SK-N-SH (cell line): Measurements from ENCODE around the gene FBLIM1. TPM values are rescaled to one million over a fixed set of nuclear protein-coding genes. Genes with fewer than 3 reads are reported as not detected.

Experiments used
- CTCF ChIA-PET: fragments of 300-600, 350-600 bp; formaldehyde crosslinking; extraction: SDS; loops from one replicate; lab custom pipeline; 2021; lab: Yijun Ruan, JAX
- POLR2A ChIA-PET: fragments of 350-600 bp; sonication (Branson Sonifier 250); formaldehyde crosslinking; extraction: SDS; loops from one replicate; lab custom pipeline; 2020; ENCODE audit warnings: antibody characterized with exemption, inconsistent platforms; lab: Yijun Ruan, JAX
- DNase-seq: peaks from one replicate; pipeline ENCODE4 v3.0.0; 2012
- H2AFZ ChIP-seq: fragments of 200-600 bp; sonication (generic); 2 replicates; pipeline ENCODE4 v1.8.1; 2016; ENCODE audit warnings: antibody characterized with exemption, mild to moderate bottlenecking, low read depth
- H3F3A ChIP-seq: fragments of 200-600 bp; sonication (generic); replicated peaks from 2 replicates; pipeline ENCODE3; 2016; ENCODE audit warnings: antibody characterized with exemption, mild to moderate bottlenecking; ENCODE audit not compliant: insufficient read depth
- H3K27ac ChIP-seq, 2 experiments: fragments of 200-500 bp in 1 of 2; fragments of 200-600 bp in 1 of 2; sonication (Bioruptor generic) in 1 of 2; sonication (generic), shearing (Covaris generic) in 1 of 2; 2 replicates each; pipeline versions ENCODE4 v1.5.1 to v1.6.1; 2014 to 2016; ENCODE audit warnings: low read depth in 2 of 2, inconsistent platforms in 1 of 2, low read length in 1 of 2, mild to moderate bottlenecking in 1 of 2, mixed read lengths in 1 of 2
- H3K27me3 ChIP-seq: fragments of 200-600 bp; sonication (generic), shearing (Covaris generic); 2 replicates; pipeline ENCODE4 v1.6.1; 2016; ENCODE audit warnings: mixed run types; ENCODE audit not compliant: insufficient read depth
- H3K36me3 ChIP-seq, 2 experiments: fragments of 200-500 bp in 1 of 2; fragments of 200-600 bp in 1 of 2; sonication (Bioruptor generic) in 1 of 2; sonication (generic) in 1 of 2; replicated peaks in 1 of 2; 2 replicates each; pipeline versions ENCODE3 to v1.5.1; 2014 to 2016; ENCODE audit warnings: low read length in 1 of 2, mild to moderate bottlenecking in 1 of 2; ENCODE audit not compliant: insufficient read depth in 2 of 2, control insufficient read depth in 1 of 2
- H3K4me1 ChIP-seq, 2 experiments: fragments of 200-500 bp in 1 of 2; fragments of 200-600 bp in 1 of 2; sonication (Bioruptor generic) in 1 of 2; sonication (generic), shearing (Covaris generic) in 1 of 2; 2 replicates each; pipeline versions ENCODE4 v1.5.1 to v1.6.1; 2014 to 2016; ENCODE audit warnings: low read depth in 1 of 2, low read length in 1 of 2, mixed run types in 1 of 2; ENCODE audit not compliant: insufficient read depth in 2 of 2, control insufficient read depth in 1 of 2
- H3K4me2 ChIP-seq: fragments of 200-600 bp; sonication (generic), shearing (Covaris generic); 2 replicates; pipeline ENCODE4 v1.6.1; 2017; ENCODE audit warnings: mixed run types
- H3K4me3 ChIP-seq, 2 experiments: fragments of 200-500 bp in 1 of 2; fragments of 200-600 bp in 1 of 2; sonication (Bioruptor generic) in 1 of 2; sonication (generic), shearing (Covaris generic) in 1 of 2; 2 replicates each; pipeline versions ENCODE4 v1.5.1 to v1.8.1; 2014 to 2016; ENCODE audit warnings: low read depth in 2 of 2, inconsistent platforms in 1 of 2, low read length in 1 of 2, mild to moderate bottlenecking in 1 of 2, mixed read lengths in 1 of 2, moderate library complexity in 1 of 2
- H3K79me2 ChIP-seq: fragments of 200-600 bp; sonication (generic); 2 replicates; pipeline ENCODE4 v1.8.1; 2017; ENCODE audit warnings: mild to moderate bottlenecking; ENCODE audit not compliant: insufficient read depth
- H3K9ac ChIP-seq: fragments of 200-600 bp; sonication (generic); 2 replicates; pipeline ENCODE4 v1.6.1; 2017; ENCODE audit warnings: mixed run types
- H3K9me2 ChIP-seq: fragments of 200-600 bp; sonication (generic); 2 replicates; pipeline ENCODE4 v1.6.1; 2017; ENCODE audit warnings: mixed run types
- H3K9me3 ChIP-seq: fragments of 200-600 bp; sonication (generic); 2 replicates; pipeline ENCODE4 v1.6.1; 2017; ENCODE audit warnings: mixed run types, mild to moderate bottlenecking, moderate library complexity
- H4K20me1 ChIP-seq: fragments of 200-600 bp; sonication (generic); 2 replicates; pipeline ENCODE4 v1.6.1; 2017; ENCODE audit warnings: mild to moderate bottlenecking, mixed run types; ENCODE audit not compliant: insufficient read depth
- ELF1 ChIP-seq: IDR thresholded peaks from 2 replicates; pipeline ENCODE4 v1.4.0; 2012
- FOXJ3 ChIP-seq: sonication (generic); formaldehyde crosslinking; IDR thresholded peaks from 2 replicates; pipeline ENCODE4 v1.5.1; 2020; ENCODE audit warnings: mild to moderate bottlenecking, missing genetic modification reagents
- FOXM1 ChIP-seq: IDR thresholded peaks from 2 replicates; pipeline ENCODE4 v1.4.0; 2012; ENCODE audit warnings: low read depth, mild to moderate bottlenecking
- GATA2 ChIP-seq: sonication (generic); formaldehyde crosslinking; IDR thresholded peaks from 2 replicates; pipeline ENCODE4 v1.5.0; 2020; ENCODE audit warnings: mild to moderate bottlenecking, missing genetic modification reagents
- IRF3 ChIP-seq: fragments of 150-350 bp; IDR thresholded peaks from 2 replicates; pipeline ENCODE4 v1.6.1; 2016; ENCODE audit warnings: mild to moderate bottlenecking, low read depth, low read length
- JUND ChIP-seq: IDR thresholded peaks from 2 replicates; pipeline ENCODE4 v1.4.0; 2012
- MEF2A ChIP-seq: IDR thresholded peaks from 2 replicates; pipeline ENCODE4 v1.4.0; 2012; ENCODE audit warnings: low read depth, borderline replicate concordance
- PBX3 ChIP-seq: IDR thresholded peaks from 2 replicates; pipeline ENCODE4; 2012
- POLR2AphosphoS5 ChIP-seq: IDR thresholded peaks from 2 replicates; pipeline ENCODE4 v1.6.1; 2012; ENCODE audit warnings: low read depth, low read length
- RFX5 ChIP-seq: IDR thresholded peaks from 2 replicates; pipeline ENCODE4 v1.6.1; 2012; ENCODE audit warnings: mild to moderate bottlenecking, improper control_type of control experiment, low read length
- RXRA ChIP-seq: IDR thresholded peaks from 2 replicates; pipeline ENCODE4 v1.4.0; 2012; ENCODE audit warnings: low read depth, mild to moderate bottlenecking, borderline replicate concordance
- TAF1 ChIP-seq: IDR thresholded peaks from 2 replicates; pipeline ENCODE4 v1.6.1; 2012; ENCODE audit warnings: low read depth, mild to moderate bottlenecking, low read length, moderate library complexity, borderline replicate concordance
- TCF12 ChIP-seq: IDR thresholded peaks from 2 replicates; pipeline ENCODE4 v1.4.0; 2012
- TEAD4 ChIP-seq: IDR thresholded peaks from 2 replicates; pipeline ENCODE4 v1.4.0; 2012; ENCODE audit warnings: mild to moderate bottlenecking, borderline replicate concordance; ENCODE audit not compliant: insufficient read depth
- WGBS: methylation state at CpG from one replicate; pipeline ENCODE4 v1.1.6; 2017; ENCODE audit warnings: low lambda C conversion rate; 5-methylcytosine and 5-hydroxymethylcytosine counted together
- polyA plus RNA-seq, 3 experiments: library from polyadenylated mRNA; depleted of rRNA; stranded (reverse); fragments of >200 nt; gene quantifications; 2 replicates each; pipeline ENCODE4 v1.2.3, GENCODE V29; 2012
- TF ChIP-seq, protein P1 (sequence below): IDR thresholded peaks from 2 replicates; pipeline ENCODE4 v1.4.0; 2012; ENCODE audit warnings: low read depth, borderline replicate concordance
- TF ChIP-seq, protein P2 (sequence below): IDR thresholded peaks from 2 replicates; pipeline ENCODE4 v1.4.0; 2012; ENCODE audit warnings: low read depth

The FBLIM1 gene
- polyA plus RNA-seq, 1 of the 3 experiments (the other 2 are of a cell fraction) = 89.8 TPM

DNA sequence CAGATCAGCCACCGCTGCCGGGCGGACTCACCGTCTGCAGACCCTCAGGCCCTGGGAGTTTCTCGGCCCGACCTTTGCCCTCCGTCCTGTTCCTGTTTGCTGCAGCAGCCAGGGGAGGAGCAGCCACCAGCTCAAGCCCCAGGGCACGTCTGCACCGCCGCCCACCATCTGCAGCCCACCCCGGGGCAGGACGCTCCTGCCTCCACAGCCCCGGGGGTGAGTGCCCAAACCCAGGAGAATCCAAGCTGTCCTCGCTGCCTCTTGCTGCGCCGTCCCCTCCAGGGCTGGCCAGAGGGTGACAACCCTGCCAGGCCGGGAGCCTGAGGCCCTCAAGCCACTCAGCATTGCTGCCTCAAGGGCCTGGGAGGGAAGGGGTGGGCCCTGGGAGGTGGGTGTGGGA is 23.7 kb upstream of the FBLIM1 start:
- no peak overlapping the region for H3K4me3 ChIP-seq
- no peak overlapping the region for H3K4me2 ChIP-seq
- H3K9me3 ChIP-seq = no peaks in the 10 kb centered on the region
- H3K9ac ChIP-seq = no peak overlapping the region
- DNase-seq = no peak
- H3K27ac ChIP-seq = no peak overlapping the region; a peak in 1 of 4 replicates
- H3K27me3 ChIP-seq = no peaks in the 10 kb centered on the region
- H3K79me2 ChIP-seq = no peaks in the 10 kb centered on the region
- H3K36me3 ChIP-seq = peaks cover 0 to 39% of the 10 kb centered on the region in 2 experiments
- no peaks in the 10 kb centered on the region for H3F3A ChIP-seq
- CTCF ChIA-PET = interaction anchor here (1.5 kb wide), 1 partner anchor 20 kb away, joined by 3 read pairs; no protein-coding TSS in a partner anchor
- no peak for TF ChIP-seq PBX3
- no peak for TF ChIP-seq TCF12
- TF ChIP-seq TEAD4 = no peak
- no peak for TF ChIP-seq GATA2 (CRISPR knock-in tag)
- TF ChIP-seq RXRA = no peak
- TF ChIP-seq, protein P1, sequence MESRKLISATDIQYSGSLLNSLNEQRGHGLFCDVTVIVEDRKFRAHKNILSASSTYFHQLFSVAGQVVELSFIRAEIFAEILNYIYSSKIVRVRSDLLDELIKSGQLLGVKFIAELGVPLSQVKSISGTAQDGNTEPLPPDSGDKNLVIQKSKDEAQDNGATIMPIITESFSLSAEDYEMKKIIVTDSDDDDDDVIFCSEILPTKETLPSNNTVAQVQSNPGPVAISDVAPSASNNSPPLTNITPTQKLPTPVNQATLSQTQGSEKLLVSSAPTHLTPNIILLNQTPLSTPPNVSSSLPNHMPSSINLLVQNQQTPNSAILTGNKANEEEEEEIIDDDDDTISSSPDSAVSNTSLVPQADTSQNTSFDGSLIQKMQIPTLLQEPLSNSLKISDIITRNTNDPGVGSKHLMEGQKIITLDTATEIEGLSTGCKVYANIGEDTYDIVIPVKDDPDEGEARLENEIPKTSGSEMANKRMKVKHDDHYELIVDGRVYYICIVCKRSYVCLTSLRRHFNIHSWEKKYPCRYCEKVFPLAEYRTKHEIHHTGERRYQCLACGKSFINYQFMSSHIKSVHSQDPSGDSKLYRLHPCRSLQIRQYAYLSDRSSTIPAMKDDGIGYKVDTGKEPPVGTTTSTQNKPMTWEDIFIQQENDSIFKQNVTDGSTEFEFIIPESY = no peak
- no peak for TF ChIP-seq JUND
- no peak for TF ChIP-seq ELF1
- TF ChIP-seq IRF3 = no peak
- TF ChIP-seq MEF2A = no peak
- TF ChIP-seq TAF1 = no peak
- TF ChIP-seq, protein P2, sequence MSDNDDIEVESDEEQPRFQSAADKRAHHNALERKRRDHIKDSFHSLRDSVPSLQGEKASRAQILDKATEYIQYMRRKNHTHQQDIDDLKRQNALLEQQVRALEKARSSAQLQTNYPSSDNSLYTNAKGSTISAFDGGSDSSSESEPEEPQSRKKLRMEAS = no peak
- no peak for TF ChIP-seq RFX5
- no peak for TF ChIP-seq POLR2AphosphoS5
- no peak for TF ChIP-seq FOXM1
- TF ChIP-seq FOXJ3 (CRISPR knock-in tag) = no peak
- TF ChIP-seq, all 33 proteins: peak for 0
- Histone ChIP-seq H2AFZ (no peak overlapping the region), H3K9me2 (no peaks in the 10 kb centered on the region), H4K20me1 (no peaks in the 10 kb centered on the region), H3K4me1 (peaks cover 0 to 37% of the 10 kb centered on the region in 2 experiments; a peak in 1 of 4 replicates)
- POLR2A ChIA-PET = no interaction called here
- WGBS = 95% methylated on average over 7 of the region's 17 CpGs
